Endothelial cell of umbilical vein (primary cell): ENCODE measurements around the gene PPFIA2. TPM values are rescaled to one million over a fixed set of nuclear protein-coding genes. Genes with fewer than 3 reads are reported as not detected.

ENCODE experiments used
- BruUV-seq: library from RNA; stranded (reverse); fragments of 400-500 nt; replicated peaks from 2 replicates; lab custom pipeline; 2021; lab: Mats Ljungman, UMichigan
- CTCF ChIA-PET: fragments of 300-600, 350-600 bp; sonication (Branson Sonifier 250); formaldehyde crosslinking; loops from one replicate; lab custom pipeline; 2021; ENCODE audit warnings: antibody characterized with exemption, inconsistent platforms; lab: Charles Lee
- POLR2A ChIA-PET: fragments of 300-600, 350-600 bp; sonication (Branson Sonifier 250); formaldehyde crosslinking; loops from one replicate; lab custom pipeline; 2021; ENCODE audit warnings: antibody characterized with exemption, inconsistent platforms; lab: Charles Lee
- DNase-seq: peaks from one replicate; pipeline ENCODE4 v3.0.0-alpha.2; 2011; ENCODE audit warnings: low read depth, low spot score
- FAIRE-seq: peaks from 2 replicates; lab custom pipeline; 2011; peaks lifted over from hg19 to GRCh38; lab: Jason Lieb, UNC
- H2AFZ ChIP-seq: 2 replicates; pipeline ENCODE4 v1.6.0; 2012; ENCODE audit warnings: low read depth, low read length, control low read depth, inconsistent platforms
- H3K27ac ChIP-seq: 2 replicates; pipeline ENCODE4 v1.5.1; 2011; ENCODE audit warnings: low read depth, mild to moderate bottlenecking, control low read depth, low read length, moderate library complexity; ENCODE audit not compliant: insufficient read depth
- H3K27me3 ChIP-seq, 2 experiments: 2 replicates each; pipeline versions ENCODE4 v1.6.0 to v1.6.1; 2011; ENCODE audit warnings: low read length in 2 of 2, mixed read lengths in 1 of 2; ENCODE audit not compliant: control insufficient read depth in 2 of 2, insufficient read depth in 2 of 2
- H3K36me3 ChIP-seq, 2 experiments: 2 replicates in 1 of 2; 3 replicates in 1 of 2; pipeline ENCODE4 v1.5.1; 2011; ENCODE audit warnings: low read length in 2 of 2, mild to moderate bottlenecking in 1 of 2, moderate library complexity in 1 of 2; ENCODE audit not compliant: control insufficient read depth in 2 of 2, insufficient read depth in 2 of 2; ENCODE audit errors: extremely low read depth in 1 of 2
- H3K4me1 ChIP-seq: 3 replicates; pipeline ENCODE4 v1.5.1; 2011; ENCODE audit warnings: mild to moderate bottlenecking, low read length; ENCODE audit not compliant: control insufficient read depth, insufficient read depth; ENCODE audit errors: extremely low read depth
- H3K4me2 ChIP-seq: 2 replicates; pipeline ENCODE4 v1.6.1; 2011; ENCODE audit warnings: low read length, control low read depth, mixed read lengths; ENCODE audit not compliant: insufficient read depth
- H3K4me3 ChIP-seq, 3 experiments: fragments of 200-600 bp in 1 of 3; sonication (generic), shearing (Covaris generic) in 1 of 3; replicated peaks in 1 of 3; 2 replicates each; pipeline ENCODE4 v1.5.1; 2011 to 2016; ENCODE audit warnings: control low read depth in 3 of 3, low read length in 3 of 3, mild to moderate bottlenecking in 2 of 3, inconsistent platforms in 1 of 3, low read depth in 1 of 3, moderate library complexity in 1 of 3; ENCODE audit not compliant: insufficient read depth in 1 of 3
- H3K79me2 ChIP-seq: 2 replicates; pipeline ENCODE4 v1.6.0; 2012; ENCODE audit warnings: low read length, inconsistent platforms; ENCODE audit not compliant: control insufficient read depth, insufficient read depth
- H3K9ac ChIP-seq: replicated peaks from 2 replicates; pipeline ENCODE3; 2011; ENCODE audit warnings: low read length, control low read depth; ENCODE audit not compliant: insufficient read depth; ENCODE audit errors: extremely low read depth
- H3K9me1 ChIP-seq: replicated peaks from 3 replicates; pipeline ENCODE4 v1.6.0; 2011; ENCODE audit warnings: mild to moderate bottlenecking, low read length; ENCODE audit not compliant: control insufficient read depth, insufficient read depth; ENCODE audit errors: extremely low read depth
- H3K9me3 ChIP-seq: replicated peaks from 2 replicates; pipeline ENCODE4 v1.5.1; 2012; ENCODE audit warnings: low read length, inconsistent platforms; ENCODE audit not compliant: control insufficient read depth, insufficient read depth
- H4K20me1 ChIP-seq: replicated peaks from 2 replicates; pipeline ENCODE3; 2011; ENCODE audit warnings: mild to moderate bottlenecking, low read length; ENCODE audit not compliant: control insufficient read depth, insufficient read depth; ENCODE audit errors: extremely low read depth
- EZH2 ChIP-seq: IDR thresholded peaks from 2 replicates; pipeline ENCODE4 v1.6.1; 2012; ENCODE audit warnings: borderline replicate concordance, low read depth, mild to moderate bottlenecking, moderate library complexity, low read length, inconsistent platforms; ENCODE audit not compliant: severe bottlenecking
- FOS ChIP-seq: IDR thresholded peaks from 2 replicates; pipeline ENCODE4 v1.6.1; 2011; ENCODE audit warnings: mild to moderate bottlenecking, low read length, moderate library complexity, borderline replicate concordance; ENCODE audit not compliant: insufficient read depth
- GATA2 ChIP-seq: IDR thresholded peaks from 2 replicates; pipeline ENCODE4 v1.7.0; 2011; ENCODE audit warnings: low read depth, mild to moderate bottlenecking, moderate library complexity, mixed read lengths, low read length; ENCODE audit not compliant: insufficient read length, insufficient read depth
- JUN ChIP-seq: IDR thresholded peaks from 2 replicates; pipeline ENCODE4 v1.6.1; 2011; ENCODE audit warnings: borderline replicate concordance, low read depth; ENCODE audit not compliant: insufficient read length, insufficient read depth
- MYC ChIP-seq: IDR thresholded peaks from one replicate; pipeline ENCODE4 v1.6.1; 2011; ENCODE audit warnings: mild to moderate bottlenecking, low read depth, low read length
- POLR2A ChIP-seq: IDR thresholded peaks from 2 replicates; pipeline ENCODE4 v1.6.1; 2012; ENCODE audit warnings: low read depth, mild to moderate bottlenecking, control low read depth, low read length
- POLR2AphosphoS5 ChIP-seq: IDR thresholded peaks from 2 replicates; pipeline ENCODE4 v1.6.1; 2012; ENCODE audit warnings: low read depth, mild to moderate bottlenecking, control low read depth, low read length, moderate library complexity; ENCODE audit not compliant: insufficient read depth
- dilution Hi-C: fragments of 300-500 bp; cut with MboI; formaldehyde crosslinking; loops from one replicate; pipeline ENCODE4 v1.15.0; 2019; ENCODE audit warnings: low sequenced_read_pairs; ENCODE audit not compliant: extremely low pct_ligation_motif_present
- intact Hi-C: fragments of 100-400 bp; cut with micrococcal nuclease; formaldehyde crosslinking; loops from one replicate; pipeline ENCODE4 v1.10.0; 2022
- polyA plus RNA-seq, 4 experiments: library from polyadenylated mRNA; depleted of rRNA in 3 of 4; stranded (reverse) in 3 of 4; unstranded in 1 of 4; fragments of >200 nt; gene quantifications; 2 replicates each; pipeline versions ENCODE4 v1.2.1 to v1.2.3, GENCODE V29; 2011 to 2012; ENCODE audit warnings: missing spikeins in 1 of 4
- total RNA-seq: library from RNA; stranded (reverse); gene quantifications from 2 replicates; pipeline ENCODE4 v1.2.3, GENCODE V29; 2021
- TF ChIP-seq, protein P1 (sequence below): IDR thresholded peaks from 2 replicates; pipeline ENCODE4 v1.6.1; 2011; ENCODE audit not compliant: insufficient read depth, insufficient read length
- TF ChIP-seq, protein P2 (sequence below), 2 donors: IDR thresholded peaks; 1 replicate in 1 of 2; 2 replicates in 1 of 2; pipeline ENCODE4 v1.5.1; 2011; ENCODE audit warnings: low read length in 2 of 2, mild to moderate bottlenecking in 2 of 2, moderate library complexity in 2 of 2, control low read depth in 1 of 2, inconsistent platforms in 1 of 2, low read depth in 1 of 2; ENCODE audit not compliant: insufficient read depth in 1 of 2; ENCODE audit errors: extremely low read depth in 1 of 2

The PPFIA2 gene
- total and polyA plus RNA-seq, 2 donors (not counting 3 experiments of a cell fraction or from before 2014, with no cell fraction given), result not detected

DNA sequence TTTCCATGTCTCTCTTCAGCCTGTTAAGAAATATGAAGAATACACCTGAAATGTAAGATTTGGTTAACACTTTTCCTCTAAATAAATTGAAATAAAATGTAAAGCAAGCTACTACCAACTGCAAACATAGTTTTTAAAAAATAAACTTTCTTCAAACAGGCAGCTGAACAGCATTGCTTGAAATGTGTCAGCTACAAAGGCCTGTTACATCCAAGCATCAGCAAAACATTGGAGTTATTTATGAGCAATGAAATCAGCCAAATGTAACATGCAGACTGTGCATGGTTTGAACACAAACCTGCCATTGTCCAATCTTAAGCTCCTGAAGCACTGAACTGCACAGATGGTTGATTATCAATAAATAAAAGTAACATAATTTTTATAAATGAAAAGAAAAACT is 390.0 kb downstream of the PPFIA2 start:
- Histone ChIP-seq H3K79me2 (no peaks in the 10 kb centered on the region), H3K9ac (no peak overlapping the region), H3K27ac (no peak overlapping the region), H3K36me3 (no peaks in the 10 kb centered on the region), H3K9me3 (no peaks in the 10 kb centered on the region), H3K27me3 (no peaks in the 10 kb centered on the region), H3K4me1 (no peaks in the 10 kb centered on the region), H3K9me1 (no peaks in the 10 kb centered on the region), H4K20me1 (no peaks in the 10 kb centered on the region), H3K4me2 (no peak overlapping the region), H3K4me3 (no peak overlapping the region), H2AFZ (no peak overlapping the region)
- no peak for DNase-seq
- POLR2A ChIA-PET, result no interaction called here
- FAIRE-seq, result no peak
- CTCF ChIA-PET, result interaction anchor here (1.8 kb wide), 1 partner anchor 10 kb away, joined by 5 read pairs; no protein-coding TSS in a partner anchor
- no TSS peak for BruUV-seq
- dilution Hi-C loops, result no loop called here
- intact Hi-C loops, result no loop called here
- TF ChIP-seq POLR2A (no peak), FOS (no peak), GATA2 (no peak), EZH2 (no peak), JUN (no peak), POLR2AphosphoS5 (no peak), MYC (no peak)
- TF ChIP-seq, protein P1, sequence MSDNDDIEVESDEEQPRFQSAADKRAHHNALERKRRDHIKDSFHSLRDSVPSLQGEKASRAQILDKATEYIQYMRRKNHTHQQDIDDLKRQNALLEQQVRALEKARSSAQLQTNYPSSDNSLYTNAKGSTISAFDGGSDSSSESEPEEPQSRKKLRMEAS, result no peak
- TF ChIP-seq, protein P2, sequence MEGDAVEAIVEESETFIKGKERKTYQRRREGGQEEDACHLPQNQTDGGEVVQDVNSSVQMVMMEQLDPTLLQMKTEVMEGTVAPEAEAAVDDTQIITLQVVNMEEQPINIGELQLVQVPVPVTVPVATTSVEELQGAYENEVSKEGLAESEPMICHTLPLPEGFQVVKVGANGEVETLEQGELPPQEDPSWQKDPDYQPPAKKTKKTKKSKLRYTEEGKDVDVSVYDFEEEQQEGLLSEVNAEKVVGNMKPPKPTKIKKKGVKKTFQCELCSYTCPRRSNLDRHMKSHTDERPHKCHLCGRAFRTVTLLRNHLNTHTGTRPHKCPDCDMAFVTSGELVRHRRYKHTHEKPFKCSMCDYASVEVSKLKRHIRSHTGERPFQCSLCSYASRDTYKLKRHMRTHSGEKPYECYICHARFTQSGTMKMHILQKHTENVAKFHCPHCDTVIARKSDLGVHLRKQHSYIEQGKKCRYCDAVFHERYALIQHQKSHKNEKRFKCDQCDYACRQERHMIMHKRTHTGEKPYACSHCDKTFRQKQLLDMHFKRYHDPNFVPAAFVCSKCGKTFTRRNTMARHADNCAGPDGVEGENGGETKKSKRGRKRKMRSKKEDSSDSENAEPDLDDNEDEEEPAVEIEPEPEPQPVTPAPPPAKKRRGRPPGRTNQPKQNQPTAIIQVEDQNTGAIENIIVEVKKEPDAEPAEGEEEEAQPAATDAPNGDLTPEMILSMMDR (IDR thresholded peaks at IDR 0.05; ENCODE audit: extremely low read depth in 1 of 2, insufficient read depth in 1 of 2, low read depth in 1 of 2, low read length in 2 of 2), result no peak
